WTC11 (cell line): Measurements from ENCODE around the gene TMEM255A.

ENCODE experiments used
- ARID4B ChIP-seq: sonication (generic); formaldehyde crosslinking; IDR thresholded peaks from 2 replicates; pipeline ENCODE4 v1.8.0; 2023; ENCODE audit warnings: missing genetic modification reagents, mild to moderate bottlenecking, borderline replicate concordance
- CTCF ChIP-seq: fragments of 200-600 bp; IDR thresholded peaks from 2 replicates; pipeline ENCODE4 v1.8.0; 2022; ENCODE audit warnings: antibody characterized with exemption
- E2F1 ChIP-seq: sonication (generic); formaldehyde crosslinking; IDR thresholded peaks from 2 replicates; pipeline ENCODE4 v1.8.0; 2022; ENCODE audit warnings: mild to moderate bottlenecking, missing genetic modification reagents
- IRF2 ChIP-seq: sonication (generic); formaldehyde crosslinking; IDR thresholded peaks from 2 replicates; pipeline ENCODE4 v1.8.0; 2022; ENCODE audit warnings: low read depth, missing genetic modification reagents, borderline replicate concordance
- KAT7 ChIP-seq: sonication (generic); formaldehyde crosslinking; IDR thresholded peaks from 2 replicates; pipeline ENCODE4 v1.8.1; 2023; ENCODE audit warnings: missing genetic modification reagents, mild to moderate bottlenecking, borderline replicate concordance
- MLX ChIP-seq: sonication (generic); formaldehyde crosslinking; IDR thresholded peaks from 2 replicates; pipeline ENCODE4 v1.8.1; 2023; ENCODE audit warnings: mild to moderate bottlenecking, missing genetic modification reagents, moderate library complexity
- NFATC4 ChIP-seq: fragments of 250-450 bp; sonication (Bioruptor Pico); IDR thresholded peaks from 2 replicates; pipeline ENCODE4 v1.9.0; 2021; ENCODE audit warnings: mild to moderate bottlenecking
- USF1 ChIP-seq: sonication (generic); formaldehyde crosslinking; IDR thresholded peaks from 2 replicates; pipeline ENCODE4 v1.8.0; 2022; ENCODE audit warnings: mild to moderate bottlenecking, missing genetic modification reagents
- ZNF232 ChIP-seq: sonication (generic); formaldehyde crosslinking; IDR thresholded peaks from 2 replicates; pipeline ENCODE4 v1.8.0; 2022; ENCODE audit warnings: mild to moderate bottlenecking, missing genetic modification reagents
- ZNF425 ChIP-seq: fragments of 250-450 bp; sonication (Bioruptor Pico); conservative IDR thresholded peaks from 2 replicates; pipeline ENCODE4 v1.9.0; 2021; ENCODE audit warnings: mild to moderate bottlenecking

- no peak for TF ChIP-seq CTCF
- TF ChIP-seq ZNF232, result no peak
- no peak for TF ChIP-seq E2F1 (CRISPR knock-in tag)
- no peak for TF ChIP-seq MLX (CRISPR knock-in tag)
- no peak for TF ChIP-seq USF1 (CRISPR knock-in tag)
- TF ChIP-seq ZNF425, result no peak
- no peak for TF ChIP-seq KAT7 (CRISPR knock-in tag)
- TF ChIP-seq IRF2 (CRISPR knock-in tag), result no peak
- no peak for TF ChIP-seq NFATC4 (CRISPR knock-in tag)
- no peak for TF ChIP-seq ARID4B
Observed at GRCh38 chrX:120291211-120291610, 20.1 kb downstream of the TMEM255A start.
